ENCODE data around the gene ZSCAN20. TPM values are rescaled to one million over a fixed set of nuclear protein-coding genes. Genes with fewer than 3 reads are reported as not detected.

ZSCAN20 gene
- total RNA-seq, 1 donor from 2014 or later: 5.9 TPM

DNA sequence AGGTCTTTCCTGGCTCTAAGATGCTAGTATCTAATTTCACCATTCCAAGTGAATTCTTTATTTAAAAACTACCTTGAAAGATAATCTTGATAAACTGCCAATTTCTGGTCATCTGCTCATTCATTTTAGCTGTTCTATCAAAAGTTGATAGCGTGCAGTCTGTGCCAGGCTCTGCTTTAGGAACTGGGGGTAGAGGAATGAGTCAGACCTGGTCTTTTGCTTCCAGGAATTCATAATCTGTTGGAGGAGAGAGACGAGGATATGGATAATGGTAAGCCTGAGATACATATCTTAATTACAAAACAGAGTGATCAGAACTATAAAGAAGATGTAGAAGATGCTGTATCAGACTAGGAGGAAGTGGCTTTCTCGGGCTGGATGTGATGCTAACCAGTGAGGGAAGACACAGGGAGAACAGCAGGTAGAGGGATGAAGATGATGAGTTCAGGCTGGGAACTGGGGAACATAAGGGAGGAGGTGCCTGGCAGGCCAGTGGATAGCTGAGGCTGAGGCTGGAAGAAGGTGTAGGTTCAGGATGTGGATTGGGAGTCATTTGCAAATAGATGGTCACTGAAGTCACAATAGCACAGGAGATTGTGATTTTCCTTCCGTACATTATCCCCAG, 29.3 kb upstream of the ZSCAN20 start:
- peak; percentile 8 for DNase-seq (ENCODE audit: low read depth, low spot score)

DNA sequence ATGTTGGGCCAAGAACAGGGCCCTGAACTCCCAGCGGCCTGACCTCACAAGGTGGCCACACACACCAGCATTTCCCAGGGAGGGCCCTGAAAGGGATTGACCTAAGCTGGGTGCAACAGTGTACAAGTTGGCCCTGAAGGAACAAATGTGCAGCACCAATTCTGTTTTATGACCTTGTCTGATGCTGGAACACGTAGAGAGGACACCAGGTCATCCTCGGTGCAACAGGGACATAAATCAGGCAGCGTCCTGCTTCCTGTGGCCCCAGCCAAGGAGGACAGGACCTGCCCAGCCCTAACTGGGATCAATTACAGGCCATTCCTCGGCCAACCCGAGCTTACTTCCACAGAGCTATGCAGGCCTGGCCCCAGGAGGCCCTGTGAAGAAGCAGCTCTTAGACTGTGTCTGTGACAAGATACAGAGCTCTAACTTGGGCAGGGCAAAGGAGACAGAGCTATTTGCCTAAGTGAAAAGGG, 28.7 kb upstream of the ZSCAN20 start:
- no peak for DNase-seq (ENCODE audit: low read depth, low spot score)

DNA sequence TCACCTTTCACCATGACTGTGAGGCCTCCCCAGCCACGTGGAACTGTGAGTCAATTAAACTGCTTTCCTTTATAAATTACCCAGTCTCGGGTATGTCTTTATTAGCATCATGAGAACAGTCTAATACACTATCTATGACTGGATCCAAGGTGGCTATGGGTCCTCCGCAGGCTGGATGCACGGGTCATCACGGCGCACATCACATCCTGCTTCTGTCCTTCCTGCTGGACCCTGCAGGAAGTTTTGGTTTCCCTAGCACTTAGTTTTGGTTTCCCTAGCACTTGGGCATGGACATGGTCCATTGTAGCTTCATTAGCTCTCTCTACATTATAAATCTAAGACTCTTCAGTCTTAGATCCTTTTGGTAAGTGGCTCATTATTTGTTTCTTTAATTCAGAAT, 27.3 kb upstream of the ZSCAN20 start:
- no peak for DNase-seq (ENCODE audit: low read depth, low spot score)

DNA sequence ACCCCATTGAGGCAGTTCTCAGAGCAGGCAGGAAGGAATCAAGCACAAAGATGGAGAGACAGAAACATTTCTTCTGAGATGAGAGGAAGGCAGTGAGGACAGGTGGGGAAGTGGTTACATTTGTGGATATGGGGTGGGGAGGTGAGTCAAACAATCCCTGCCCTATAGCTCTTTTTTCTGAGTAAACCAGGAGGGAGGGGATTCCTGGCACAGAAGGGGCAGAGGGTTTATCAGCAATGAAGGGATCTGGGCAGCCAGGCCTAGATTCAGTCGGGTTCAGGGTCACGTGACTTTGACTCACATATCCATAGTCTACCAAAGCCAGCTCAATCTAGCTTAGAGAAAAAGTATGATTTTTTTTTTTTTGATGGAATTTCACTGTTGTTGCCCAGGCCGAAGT, 25.9 kb upstream of the ZSCAN20 start:
- no peak for DNase-seq (ENCODE audit: low read depth, low spot score)

DNA sequence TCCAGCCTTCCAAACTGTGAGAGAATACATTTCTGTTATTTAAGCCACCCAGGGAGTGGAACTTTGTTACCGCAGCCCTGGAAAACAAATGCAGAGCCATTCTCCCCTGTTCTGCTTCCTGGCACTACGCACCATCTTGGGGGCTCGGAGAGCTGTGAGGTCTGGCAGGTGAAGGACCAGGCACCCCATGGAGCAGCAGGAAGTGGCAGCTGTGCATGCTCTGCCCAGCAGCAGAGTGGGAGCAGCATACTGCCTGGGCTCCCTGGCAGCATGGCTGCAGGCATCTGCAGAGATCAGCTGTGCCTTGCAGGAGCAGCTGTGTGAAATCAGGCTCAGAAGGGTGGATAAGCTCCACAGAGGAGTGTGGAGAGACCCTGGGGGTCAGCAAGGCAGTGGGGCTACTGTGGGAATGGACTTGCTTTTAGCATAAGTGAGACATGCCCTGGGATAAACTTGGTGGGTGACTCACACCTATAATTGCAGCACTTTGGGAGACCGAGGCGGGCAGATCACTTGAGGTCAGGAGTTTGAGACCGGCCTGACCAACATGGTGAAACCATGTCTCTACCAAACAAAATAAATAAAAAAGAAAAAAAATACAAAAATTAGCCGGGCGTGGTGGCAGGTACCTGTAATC, 17.7 kb upstream of the ZSCAN20 start:
- no peak for DNase-seq (ENCODE audit: low read depth, low spot score)

DNA sequence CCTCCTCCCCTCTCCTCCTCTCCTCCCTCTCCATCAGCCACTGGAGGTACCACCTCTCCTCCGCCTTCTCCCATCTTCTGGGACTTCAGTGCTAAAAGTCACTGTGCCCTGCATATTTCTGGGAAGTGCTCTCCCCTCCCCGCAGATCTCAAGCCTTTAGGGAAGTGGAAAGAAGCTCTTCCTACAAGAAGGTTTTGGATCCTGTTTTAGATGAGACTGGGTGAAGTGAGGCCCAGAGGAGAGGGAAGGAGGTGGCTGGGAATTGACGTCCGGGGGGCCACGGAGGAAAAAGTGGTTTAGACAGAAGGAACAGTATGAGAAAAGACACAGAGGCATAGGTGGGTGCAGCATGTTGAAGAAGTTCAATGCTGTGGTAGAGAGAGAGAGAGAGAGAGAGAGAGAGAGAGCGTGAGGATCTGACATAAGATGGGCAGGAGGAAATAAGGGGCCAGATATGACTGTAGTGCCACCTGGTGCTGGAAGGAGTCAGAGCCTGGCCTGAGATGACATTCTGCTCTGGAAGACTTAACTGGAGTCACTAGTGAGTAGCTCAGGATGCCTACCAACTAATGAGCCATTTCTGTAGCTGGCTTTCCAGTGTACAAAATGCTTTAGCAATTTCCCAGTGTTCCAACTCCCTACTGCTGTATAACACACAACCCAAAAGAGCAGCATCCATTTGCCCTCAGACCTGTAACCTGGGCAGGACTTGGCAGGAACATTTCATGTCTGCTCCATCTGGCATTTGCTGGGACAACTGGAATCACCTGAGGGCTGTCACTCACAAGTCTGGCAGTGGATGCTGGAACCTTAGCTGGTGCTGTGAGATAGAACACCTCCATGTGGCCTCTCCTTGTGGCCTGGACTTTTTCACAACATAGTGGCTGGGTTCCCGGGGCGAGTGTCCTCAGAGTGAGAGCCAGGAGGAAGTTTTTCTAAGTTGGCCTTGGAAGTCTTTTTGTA, 16.6 kb upstream of the ZSCAN20 start:
- peak; percentile 29 for DNase-seq (ENCODE audit: low read depth, low spot score)

DNA sequence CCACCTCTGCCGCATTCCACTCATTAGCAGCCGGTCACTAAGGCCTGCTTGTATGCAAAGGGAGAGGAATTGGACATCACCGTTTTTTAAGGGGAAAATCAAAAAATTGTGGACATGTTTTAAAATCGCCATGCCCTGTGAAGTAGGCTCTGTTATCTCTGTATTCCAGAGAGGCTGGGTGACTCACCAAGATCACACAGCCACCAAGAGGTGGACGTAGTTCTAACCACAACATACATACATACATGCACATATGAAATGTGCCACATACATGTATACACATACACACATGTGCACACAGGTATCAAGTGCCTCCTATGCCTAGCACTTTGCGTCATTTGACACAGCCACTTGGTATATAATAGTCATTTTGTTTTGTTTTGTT, 16.0 kb upstream of the ZSCAN20 start:
- DNase-seq (ENCODE audit: low read depth, low spot score): no peak

DNA sequence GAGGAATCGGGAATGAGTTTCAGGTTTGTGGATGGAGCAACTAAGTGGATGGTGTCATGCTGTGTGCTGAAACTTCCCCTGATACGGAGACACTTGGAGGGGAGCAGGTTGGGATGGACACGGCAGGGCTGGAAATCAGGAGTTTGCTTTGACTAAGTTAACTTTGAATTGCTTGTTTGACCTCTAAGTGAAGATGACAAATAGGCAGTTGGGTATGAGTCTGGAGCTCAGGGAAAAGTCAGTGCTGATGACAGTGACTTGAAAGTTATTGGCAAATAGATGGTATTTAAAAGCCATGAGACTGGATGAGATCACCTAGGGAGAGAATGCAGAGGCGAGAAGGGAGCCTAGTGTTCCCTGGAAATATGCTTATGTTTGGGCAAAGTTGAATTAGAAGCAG, 12.8 kb upstream of the ZSCAN20 start:
- DNase-seq (ENCODE audit: low read depth, low spot score): no peak

DNA sequence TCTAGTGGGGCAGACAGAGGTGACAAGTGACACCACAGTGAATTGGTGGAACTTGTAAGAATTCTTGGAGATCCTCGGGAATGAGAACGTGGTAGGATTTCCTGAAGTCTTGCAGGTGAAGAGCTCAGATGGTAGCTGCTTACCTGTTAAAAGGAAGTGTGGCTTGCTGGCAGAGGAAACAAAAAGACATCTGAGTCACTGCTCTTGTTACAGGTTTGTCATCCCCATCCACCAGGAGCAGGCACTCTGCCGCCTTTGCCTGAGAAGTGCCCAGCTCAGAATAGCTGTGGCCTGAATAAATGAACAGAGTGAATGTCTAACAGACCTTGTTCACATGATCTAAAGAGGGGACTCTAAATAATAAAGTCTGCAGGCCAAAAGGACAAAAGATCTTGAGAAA, 12.3 kb upstream of the ZSCAN20 start:
- no peak for DNase-seq (ENCODE audit: low read depth, low spot score)

DNA sequence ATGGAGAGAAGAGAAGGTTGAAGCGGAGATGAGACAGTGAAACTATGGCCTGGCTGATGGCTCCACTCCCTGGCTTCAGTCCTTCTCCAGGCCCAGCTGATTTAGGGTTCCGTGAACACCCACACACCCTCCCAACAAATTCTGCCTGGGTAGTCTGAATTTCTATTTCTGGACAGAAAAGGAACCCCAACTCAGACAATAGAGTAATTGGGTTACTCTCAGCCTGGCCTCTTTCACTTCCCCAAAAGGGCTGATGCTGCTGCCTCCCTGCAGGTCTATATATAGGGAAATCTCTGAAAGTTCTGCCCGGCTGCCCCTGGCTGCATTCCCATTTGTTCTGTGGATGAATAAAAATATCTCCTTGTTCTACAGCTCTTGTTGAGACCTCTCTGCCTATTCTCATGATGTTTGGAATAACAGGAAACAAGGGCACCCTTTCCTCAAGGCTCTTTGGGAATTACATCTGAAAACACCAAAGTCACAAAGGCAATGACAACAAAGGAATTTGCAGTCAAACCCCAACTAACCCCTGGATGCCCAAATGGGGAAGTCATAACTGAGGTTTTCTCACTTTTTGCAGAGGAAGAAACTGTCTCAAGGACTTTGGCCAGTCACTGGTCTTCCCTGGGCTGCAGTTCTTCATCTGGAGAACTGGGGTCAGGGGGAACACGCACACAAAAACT, 11.4 kb upstream of the ZSCAN20 start:
- DNase-seq (ENCODE audit: low read depth, low spot score): no peak

DNA sequence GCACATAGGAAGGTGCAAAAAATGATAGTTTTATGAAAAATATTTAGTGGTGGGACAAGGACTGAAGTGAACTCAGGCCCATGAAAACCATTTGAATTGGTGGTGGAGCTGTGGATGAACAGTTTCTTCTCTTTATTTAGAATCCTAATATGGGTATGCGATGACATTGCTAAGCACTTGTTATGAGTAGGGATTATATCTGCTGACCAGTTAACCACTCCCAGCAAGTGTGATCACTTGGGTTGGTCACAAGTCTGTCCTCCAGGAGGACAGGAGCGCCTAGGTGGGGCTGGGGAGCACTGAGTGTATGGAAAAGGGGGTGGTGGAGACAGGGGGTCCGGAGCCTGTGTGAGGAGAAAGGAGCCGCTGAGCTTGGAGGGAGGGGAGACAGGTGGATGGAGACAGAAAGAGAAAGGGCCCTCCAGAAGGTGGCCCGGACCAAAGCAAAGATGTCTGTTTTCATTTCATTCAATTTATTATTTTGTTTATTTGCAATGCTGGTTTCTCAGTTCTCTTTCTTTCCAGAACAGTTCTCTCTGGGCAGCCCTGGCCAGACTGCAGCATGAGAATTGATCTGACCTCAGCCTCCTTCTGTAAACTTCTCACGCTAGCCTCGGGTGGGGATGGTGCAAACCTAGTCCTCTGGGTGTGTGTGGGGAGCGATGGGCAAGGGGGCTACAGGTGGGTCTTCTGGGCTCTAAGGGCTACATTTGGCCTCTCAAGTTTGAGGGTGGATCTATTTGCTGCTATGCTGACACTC, 9.9 kb upstream of the ZSCAN20 start:
- DNase-seq (ENCODE audit: low read depth, low spot score): no peak

DNA sequence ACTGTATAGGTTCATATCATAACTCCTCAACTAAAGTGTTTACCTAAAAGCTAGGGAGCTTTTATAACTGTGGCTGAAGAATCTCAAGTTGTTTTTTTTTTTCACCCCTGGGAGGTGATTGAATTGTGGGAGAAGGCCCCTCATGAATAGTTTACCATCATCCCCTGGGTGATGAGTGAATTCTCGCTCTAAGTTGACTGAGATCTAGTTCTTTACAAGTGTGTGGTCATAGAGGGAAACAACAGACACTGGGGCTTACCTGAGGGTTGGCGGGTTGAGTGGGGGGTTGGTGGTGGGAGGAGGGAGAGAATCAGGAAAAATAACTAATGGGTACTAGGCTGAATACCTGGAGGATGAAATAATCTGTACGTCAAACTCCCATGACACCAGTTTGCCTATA, 7.9 kb upstream of the ZSCAN20 start:
- DNase-seq (ENCODE audit: low read depth, low spot score): no peak

DNA sequence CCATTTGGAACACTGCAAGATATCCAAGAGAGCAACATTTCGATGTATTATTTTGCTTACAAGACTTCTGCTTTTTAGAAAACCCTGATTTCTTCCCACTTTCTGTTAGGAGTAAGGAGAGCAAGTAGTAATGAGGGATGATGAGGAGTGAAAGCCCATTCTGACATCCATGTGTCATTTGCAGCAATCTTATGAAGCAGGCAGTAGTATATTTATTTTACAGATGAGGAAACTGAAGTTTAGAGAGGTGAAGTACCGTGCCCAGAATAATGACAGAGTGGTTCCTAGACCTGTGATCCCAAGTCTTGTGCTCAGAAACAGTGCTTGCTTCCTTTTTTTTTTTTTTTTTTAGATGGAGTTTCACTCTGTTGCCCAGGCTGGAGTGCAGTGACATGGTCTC, 7.1 kb upstream of the ZSCAN20 start:
- no peak for DNase-seq (ENCODE audit: low read depth, low spot score)

DNA sequence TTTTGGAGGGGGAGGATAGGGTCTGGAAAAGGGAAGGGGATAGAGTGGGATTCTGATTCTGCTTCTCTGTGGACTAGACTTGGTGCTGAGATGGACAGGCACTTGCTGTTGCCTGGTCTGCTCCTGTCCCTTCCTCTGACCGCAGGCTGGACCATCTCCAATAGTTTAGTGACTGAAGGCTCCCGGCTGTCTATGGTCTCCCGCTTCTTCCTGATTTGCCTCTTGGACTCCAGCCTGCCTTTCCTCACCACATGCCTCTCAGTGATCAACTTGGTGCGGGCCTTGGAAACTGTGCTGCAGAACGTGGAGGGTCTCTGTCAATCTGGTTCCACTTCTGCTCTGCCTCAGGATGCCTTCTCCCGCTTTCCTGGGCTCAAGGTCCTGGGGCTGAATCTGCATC, 6.3 kb upstream of the ZSCAN20 start:
- DNase-seq (ENCODE audit: low read depth, low spot score): no peak

DNA sequence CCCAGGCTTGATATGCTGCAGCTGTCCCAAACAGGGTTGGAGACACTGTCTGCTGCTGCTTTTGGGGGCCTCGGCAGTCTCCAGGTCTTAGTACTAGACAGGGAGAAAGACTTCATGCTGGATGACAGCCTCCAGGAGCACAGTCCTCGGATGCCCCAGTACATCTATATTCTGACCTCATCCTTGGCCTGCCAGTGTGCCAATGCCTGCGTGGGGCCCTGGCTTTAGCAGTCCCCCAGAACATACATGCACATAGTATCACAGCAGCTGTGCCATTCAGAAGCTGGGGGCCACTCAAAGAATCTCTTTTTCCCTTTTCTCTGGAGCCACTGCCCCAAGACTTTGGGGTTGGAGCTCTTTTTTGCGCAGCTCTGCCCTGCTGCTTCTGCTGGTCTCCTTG, 4.4 kb upstream of the ZSCAN20 start:
- DNase-seq (ENCODE audit: low read depth, low spot score): no peak

DNA sequence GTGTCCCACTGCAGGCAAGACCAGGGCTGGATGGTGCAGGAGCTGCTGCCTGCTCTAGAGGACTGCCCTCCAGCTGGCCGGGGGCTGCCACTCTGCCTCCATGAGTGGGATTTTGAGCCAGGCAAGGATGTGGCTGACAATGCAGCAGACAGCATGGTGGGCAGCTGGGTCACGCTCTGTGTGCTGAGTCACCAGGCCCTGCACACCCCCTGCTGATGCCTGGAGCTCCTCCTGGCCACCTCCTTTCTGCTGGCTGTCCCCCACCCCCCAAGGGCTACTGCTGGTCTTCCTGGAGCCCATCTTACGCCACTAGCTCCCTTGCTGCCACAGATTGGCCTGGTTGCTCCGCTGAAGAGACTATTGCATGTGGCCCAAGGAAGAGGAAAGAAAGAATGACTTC, 3.9 kb upstream of the ZSCAN20 start:
- no peak for DNase-seq (ENCODE audit: low read depth, low spot score)

DNA sequence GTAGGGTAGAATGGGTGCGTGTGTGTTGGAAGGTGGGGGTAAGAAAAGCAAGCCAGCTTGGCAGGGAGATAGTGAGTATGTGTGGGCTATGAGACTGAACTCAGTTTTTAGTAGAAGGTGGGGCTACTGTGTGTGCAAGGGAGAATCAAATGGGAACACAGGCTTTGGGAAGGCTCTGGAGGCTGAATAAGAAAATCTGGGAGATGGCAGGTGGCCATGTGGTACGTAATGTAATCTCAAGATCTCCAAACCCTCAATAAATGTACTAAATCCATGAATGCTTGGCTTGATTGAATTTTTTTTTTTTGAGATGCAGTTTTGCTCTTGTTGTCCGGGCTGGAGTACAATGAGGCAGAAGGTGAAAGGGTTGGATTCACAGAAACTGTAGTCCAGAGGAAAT, 3.5 kb upstream of the ZSCAN20 start:
- DNase-seq (ENCODE audit: low read depth, low spot score): no peak

DNA sequence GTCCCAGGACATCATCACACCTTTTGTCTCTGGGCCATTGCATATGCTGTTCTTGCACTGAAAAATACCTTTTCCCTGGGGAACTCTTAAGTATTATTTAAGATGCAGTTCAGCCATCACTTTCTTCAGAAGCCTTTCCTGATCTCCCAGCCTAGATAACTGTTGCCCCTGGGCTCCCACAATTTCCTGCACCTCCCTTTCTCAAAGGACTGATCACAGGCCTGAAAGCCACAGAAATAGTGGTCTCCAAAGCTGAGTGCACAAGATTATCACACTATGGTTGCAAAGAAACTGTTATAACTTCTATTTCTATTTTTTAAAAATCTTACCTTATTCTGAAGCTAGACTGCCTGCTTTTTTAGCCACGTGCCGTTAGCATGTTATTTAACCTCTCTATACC, 2.8 kb upstream of the ZSCAN20 start:
- no peak for DNase-seq (ENCODE audit: low read depth, low spot score)

DNA sequence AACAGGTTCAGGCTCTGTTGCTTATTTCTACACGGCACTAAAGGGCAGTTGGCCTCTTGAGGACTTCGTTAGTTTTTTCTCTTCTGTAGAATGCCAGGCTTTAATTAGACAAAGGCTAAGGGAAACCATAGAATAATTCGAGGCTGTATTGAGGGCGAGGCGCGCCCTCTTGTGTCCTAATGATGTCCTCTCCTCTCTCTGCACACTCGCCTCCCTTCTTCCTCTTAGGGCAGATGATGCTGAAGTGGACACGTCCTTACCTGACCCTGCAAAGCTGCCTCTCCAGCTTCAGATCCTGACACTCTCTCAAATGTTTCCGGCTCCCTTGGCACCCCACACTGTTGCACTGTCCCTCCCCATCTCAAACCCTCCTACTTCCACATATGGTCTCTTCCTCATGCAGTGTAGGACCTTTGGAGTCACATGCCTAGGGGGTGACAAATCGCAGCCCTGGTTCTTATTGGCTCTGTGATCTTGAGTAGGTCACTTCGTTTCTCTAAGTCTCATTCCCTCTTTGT, 1.9 kb upstream of the ZSCAN20 start:
- DNase-seq (ENCODE audit: low read depth, low spot score): peak; percentile 44

DNA sequence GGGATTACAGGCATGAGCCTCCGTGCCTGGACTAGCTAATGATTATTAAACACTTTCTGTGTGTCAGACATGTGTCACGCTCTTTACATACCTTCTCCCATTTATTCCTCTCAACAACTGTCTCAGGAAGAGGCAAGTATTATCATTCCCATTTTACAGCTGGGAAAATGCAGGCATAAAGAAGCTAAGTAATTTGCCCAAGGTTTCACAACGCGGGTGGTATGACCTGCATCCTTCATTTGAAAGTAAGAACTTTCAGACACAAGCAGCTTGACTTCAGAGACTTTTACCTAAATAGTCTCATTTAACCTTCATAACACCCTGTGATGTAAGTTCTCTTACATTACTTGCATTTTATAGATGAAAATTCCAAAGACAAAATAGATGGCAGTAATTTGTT, 1.0 kb upstream of the ZSCAN20 start:
- no peak for DNase-seq (ENCODE audit: low read depth, low spot score)

DNA sequence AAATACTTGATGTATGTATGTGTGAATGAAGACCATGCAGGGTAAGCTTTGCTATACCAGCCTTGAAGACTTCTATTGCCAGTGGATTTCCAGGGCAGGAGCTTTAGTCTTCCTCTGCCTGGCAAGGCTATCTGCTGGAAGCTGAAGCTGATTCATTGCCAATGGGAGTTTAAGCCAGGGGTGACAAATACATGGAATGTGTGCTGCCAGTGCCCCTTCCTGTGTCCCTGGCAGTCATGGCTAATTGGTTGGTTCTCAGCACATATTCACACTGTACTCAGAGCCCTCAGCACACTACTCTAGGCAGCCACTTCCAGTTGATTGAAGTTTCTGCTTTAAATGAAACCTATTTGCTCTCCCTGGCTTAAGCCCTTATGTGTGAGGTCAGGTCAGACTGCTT, 1.5 kb downstream of the ZSCAN20 start:
- DNase-seq (ENCODE audit: low read depth, low spot score): no peak

All from pulmonary artery endothelial cell (primary cell).